ENCODE measurements around the gene MICAL2.
A peak's percentile ranks its signal among the peaks of the same experiment; 100 is the strongest.

Gene MICAL2

GRCh38 chr11:12199231-12199948 lies 89.0 kb downstream of the MICAL2 start:
- H2AFZ ChIP-seq (ENCODE audit: low read depth, low read length) = no peak overlapping the region
- H3K4me3 ChIP-seq (ENCODE audit: low read length) = peak overlapping the region; percentile 45
- H3K4me2 ChIP-seq (ENCODE audit: low read length) = peak overlapping the region; percentile 77
- no peak overlapping the region for H3K27ac ChIP-seq (ENCODE audit: low read length)
- H3K36me3 ChIP-seq (replicated peaks; ENCODE audit: low read depth, low read length) = no peaks in the 10 kb centered on the region
- TF ChIP-seq CTCF (IDR thresholded peaks at IDR 0.05; ENCODE audit: low read depth, low read length) (peak; percentile 75), EZH2phosphoT487 (IDR thresholded peaks at IDR 0.05; ENCODE audit: low read depth) (no peak)
- no peak overlapping the region for H3K9ac ChIP-seq (ENCODE audit: low read length)
- H3K9me3 ChIP-seq (ENCODE audit: insufficient read depth, low read length) = no peaks in the 10 kb centered on the region
- peaks cover 8% of the 10 kb centered on the region for H3K27me3 ChIP-seq (ENCODE audit: low read depth, low read length)
- H3K79me2 ChIP-seq (ENCODE audit: low read length) = no peaks in the 10 kb centered on the region
- no peaks in the 10 kb centered on the region for H4K20me1 ChIP-seq (ENCODE audit: insufficient read depth, low read length)
- H3K4me1 ChIP-seq (ENCODE audit: low read length) = peaks cover 30% of the 10 kb centered on the region

- no peak overlapping the region for H3K4me3 ChIP-seq (ENCODE audit: low read length)
- no peak overlapping the region for H3K27ac ChIP-seq (ENCODE audit: low read length)
- no peak for TF ChIP-seq CTCF (IDR thresholded peaks at IDR 0.05; ENCODE audit: low read depth, low read length)
- no peak for TF ChIP-seq EZH2phosphoT487 (IDR thresholded peaks at IDR 0.05; ENCODE audit: low read depth)
- no peak overlapping the region for H2AFZ ChIP-seq (ENCODE audit: low read depth, low read length)
- no peaks in the 10 kb centered on the region for H4K20me1 ChIP-seq (ENCODE audit: insufficient read depth, low read length)
- H3K79me2 ChIP-seq (ENCODE audit: low read length) = no peaks in the 10 kb centered on the region
- peaks cover 30% of the 10 kb centered on the region for H3K4me1 ChIP-seq (ENCODE audit: low read length)
- H3K27me3 ChIP-seq (ENCODE audit: low read depth, low read length) = peaks cover 8% of the 10 kb centered on the region
- H3K36me3 ChIP-seq (replicated peaks; ENCODE audit: low read depth, low read length) = no peaks in the 10 kb centered on the region
- H3K4me2 ChIP-seq (ENCODE audit: low read length) = no peak overlapping the region
- H3K9me3 ChIP-seq (ENCODE audit: insufficient read depth, low read length) = no peaks in the 10 kb centered on the region
- no peak overlapping the region for H3K9ac ChIP-seq (ENCODE audit: low read length)
Observed at GRCh38 chr11:12200279-12200990, 90.0 kb downstream of the MICAL2 start.

GRCh38 chr11:12200991-12201985 lies 90.9 kb downstream of the MICAL2 start:
- H3K4me1 ChIP-seq (ENCODE audit: low read length) = peaks cover 30% of the 10 kb centered on the region
- TF ChIP-seq CTCF (IDR thresholded peaks at IDR 0.05; ENCODE audit: low read depth, low read length) (no peak), EZH2phosphoT487 (IDR thresholded peaks at IDR 0.05; ENCODE audit: low read depth) (no peak)
- no peak overlapping the region for H3K4me2 ChIP-seq (ENCODE audit: low read length)
- no peak overlapping the region for H3K9ac ChIP-seq (ENCODE audit: low read length)
- H3K36me3 ChIP-seq (replicated peaks; ENCODE audit: low read depth, low read length) = no peaks in the 10 kb centered on the region
- H3K27me3 ChIP-seq (ENCODE audit: low read depth, low read length) = peaks cover 8% of the 10 kb centered on the region
- no peak overlapping the region for H3K27ac ChIP-seq (ENCODE audit: low read length)
- no peaks in the 10 kb centered on the region for H3K9me3 ChIP-seq (ENCODE audit: insufficient read depth, low read length)
- H3K4me3 ChIP-seq (ENCODE audit: low read length) = no peak overlapping the region
- H4K20me1 ChIP-seq (ENCODE audit: insufficient read depth, low read length) = no peaks in the 10 kb centered on the region
- H3K79me2 ChIP-seq (ENCODE audit: low read length) = no peaks in the 10 kb centered on the region
- H2AFZ ChIP-seq (ENCODE audit: low read depth, low read length) = no peak overlapping the region
